ENCODE results near the gene LMF1.

Gene LMF1

GRCh38 chr16:908526-909155 lies 62.1 kb downstream of the LMF1 start:
- DNase-seq = no peak

GRCh38 chr16:907842-908241 lies 62.9 kb downstream of the LMF1 start:
- no peak for DNase-seq

GRCh38 chr16:907361-907760 lies 63.4 kb downstream of the LMF1 start:
- DNase-seq = no peak

- no peak for DNase-seq
Measured at GRCh38 chr16:906296-906695, 64.5 kb downstream of the LMF1 start.

GRCh38 chr16:901715-902601 lies 68.8 kb downstream of the LMF1 start:
- no peak for DNase-seq

- no peak for DNase-seq
Measured at GRCh38 chr16:901149-901548, 69.6 kb downstream of the LMF1 start.

GRCh38 chr16:900211-900610 lies 70.6 kb downstream of the LMF1 start:
- DNase-seq = no peak

- no peak for DNase-seq
Measured at GRCh38 chr16:899683-900060, 71.1 kb downstream of the LMF1 start.

- DNase-seq = no peak
Measured at GRCh38 chr16:898761-899682, 71.8 kb downstream of the LMF1 start.

GRCh38 chr16:898216-898615 lies 72.6 kb downstream of the LMF1 start:
- DNase-seq = no peak

- DNase-seq = no peak
Measured at GRCh38 chr16:897701-898100, 73.1 kb downstream of the LMF1 start.

GRCh38 chr16:897200-897543 lies 73.6 kb downstream of the LMF1 start:
- no peak for DNase-seq

- DNase-seq = no peak
Measured at GRCh38 chr16:896261-897199, 74.3 kb downstream of the LMF1 start.

- DNase-seq = no peak
Measured at GRCh38 chr16:895371-895770, 75.4 kb downstream of the LMF1 start.

GRCh38 chr16:894841-895240 lies 75.9 kb downstream of the LMF1 start:
- no peak for DNase-seq

GRCh38 chr16:894136-894535 lies 76.6 kb downstream of the LMF1 start:
- DNase-seq = no peak

GRCh38 chr16:893360-893759 lies 77.4 kb downstream of the LMF1 start:
- no peak for DNase-seq

GRCh38 chr16:892536-893255 lies 78.1 kb downstream of the LMF1 start:
- no peak for DNase-seq

- DNase-seq = no peak
Measured at GRCh38 chr16:892006-892405, 78.8 kb downstream of the LMF1 start.

- DNase-seq = no peak
Measured at GRCh38 chr16:891353-891740, 79.4 kb downstream of the LMF1 start.

- DNase-seq = no peak
Measured at GRCh38 chr16:890716-891352, 80.0 kb downstream of the LMF1 start.

All from HCEC 1CT (cell line).